ENCODE data around the gene PPP3CA. TPM values are rescaled to one million over a fixed set of nuclear protein-coding genes. Genes with fewer than 3 reads are reported as not detected.

Gene PPP3CA
- total and polyA plus RNA-seq, 2 of the 13 experiments (the other 11 are each of a cell fraction or from before 2014, with no cell fraction given): 4.8 to 13.2 TPM

GRCh38 chr4:101039367-101039766 lies 308.0 kb downstream of the PPP3CA start:
- Histone ChIP-seq H3K9me3 (ENCODE audit: low read length) (no peaks in the 10 kb centered on the region), H2AFZ (ENCODE audit: low read length) (no peak overlapping the region), H3K79me2 (ENCODE audit: insufficient read depth, low read length) (no peaks in the 10 kb centered on the region), H3K4me3 (replicated peaks in 1 of 3; ENCODE audit: insufficient read depth in 1 of 3, low read depth in 2 of 3, low read length in 3 of 3) (no peak overlapping the region), H3K4me1 (ENCODE audit: insufficient read depth, low read length) (no peaks in the 10 kb centered on the region), H4K20me1 (ENCODE audit: insufficient read depth, low read length) (no peaks in the 10 kb centered on the region), H3K27me3 (ENCODE audit: control insufficient read depth in 1 of 2, insufficient read depth in 2 of 2, low read length in 2 of 2) (no peaks in the 10 kb centered on the region), H3K27ac (ENCODE audit: extremely low read length, insufficient read depth, low read length) (no peak overlapping the region), H3K36me3 (replicated peaks in 1 of 2; ENCODE audit: control insufficient read depth in 1 of 2, insufficient read depth in 2 of 2, low read length in 2 of 2) (peaks cover 2 to 7% of the 10 kb centered on the region in 2 experiments; a peak in 1 of 5 replicates), H3K4me2 (ENCODE audit: low read depth, low read length) (no peak overlapping the region), H3K9ac (ENCODE audit: insufficient read depth, low read depth, low read length) (no peak overlapping the region)
- BruUV-seq (replicated peaks): no TSS peak
- TF ChIP-seq ZIK1 (CRISPR knock-in tag; IDR thresholded peaks at IDR 0.05; ENCODE audit: borderline replicate concordance, low read depth): no peak
- in situ Hi-C loops (cut with HindIII; ENCODE audit: extremely low pct_ligation_motif_present, low pct_unique_long_range_greater_than_20kb): no loop called here
- FAIRE-seq (no peak), DNase-seq (ENCODE audit: low spot score) (no peak), ATAC-seq (no peak)
- ChIA-PET POLR2A (no interaction called here), CTCF (ENCODE audit: low intra/inter-chr PET ratio, low total read pairs) (no interaction called here)
- intact Hi-C loops (cut with micrococcal nuclease; ENCODE audit: unreplicated experiment): no loop called here
- WGBS (ENCODE audit: low lambda C conversion rate): 99% methylated on average over 5 of the region's 5 CpGs

DNA sequence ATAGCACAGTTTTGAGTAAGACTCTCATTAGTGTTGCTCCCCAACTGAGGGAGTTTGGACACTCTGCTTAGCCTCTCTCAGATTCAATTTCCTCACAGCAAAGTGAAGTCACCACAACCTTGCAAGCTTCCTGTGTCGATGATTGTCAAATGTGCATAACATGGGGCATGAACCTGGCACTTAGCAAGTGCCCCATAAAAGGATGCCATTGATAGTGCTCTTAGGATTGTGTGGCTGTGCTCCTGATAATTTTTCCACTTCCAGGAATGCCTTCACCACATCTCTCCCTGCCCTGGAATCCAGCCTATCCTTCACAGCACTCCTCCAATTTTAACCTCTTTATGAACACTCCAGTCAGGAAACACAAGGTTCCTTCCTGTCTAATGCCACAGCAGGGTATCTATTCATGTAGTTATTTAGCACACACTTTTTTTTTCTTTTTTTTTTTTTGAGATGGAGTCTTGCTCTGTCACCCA lies 309.4 kb downstream of the PPP3CA start:
- no peak overlapping the region for H3K4me3 ChIP-seq (replicated peaks in 1 of 3; ENCODE audit: insufficient read depth in 1 of 3, low read depth in 2 of 3, low read length in 3 of 3)
- H3K9ac ChIP-seq (ENCODE audit: insufficient read depth, low read depth, low read length): no peak overlapping the region
- H3K4me1 ChIP-seq (ENCODE audit: insufficient read depth, low read length): no peaks in the 10 kb centered on the region
- CTCF ChIA-PET (ENCODE audit: low intra/inter-chr PET ratio, low total read pairs): no interaction called here
- ATAC-seq (no peak), DNase-seq (ENCODE audit: low spot score) (no peak), FAIRE-seq (no peak)
- TF ChIP-seq, protein P1, sequence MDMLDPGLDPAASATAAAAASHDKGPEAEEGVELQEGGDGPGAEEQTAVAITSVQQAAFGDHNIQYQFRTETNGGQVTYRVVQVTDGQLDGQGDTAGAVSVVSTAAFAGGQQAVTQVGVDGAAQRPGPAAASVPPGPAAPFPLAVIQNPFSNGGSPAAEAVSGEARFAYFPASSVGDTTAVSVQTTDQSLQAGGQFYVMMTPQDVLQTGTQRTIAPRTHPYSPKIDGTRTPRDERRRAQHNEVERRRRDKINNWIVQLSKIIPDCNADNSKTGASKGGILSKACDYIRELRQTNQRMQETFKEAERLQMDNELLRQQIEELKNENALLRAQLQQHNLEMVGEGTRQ (IDR thresholded peaks at IDR 0.05; ENCODE audit: low read depth, low read length): no peak
- TF ChIP-seq, protein P1 (CRISPR knock-in tag; IDR thresholded peaks at IDR 0.05; ENCODE audit: borderline replicate concordance): no peak
- TF ChIP-seq ZNF652 (CRISPR knock-in tag; IDR thresholded peaks at IDR 0.05; ENCODE audit: borderline replicate concordance, low read depth) (no peak), HNF4G (IDR thresholded peaks at IDR 0.05; ENCODE audit: borderline replicate concordance, low read depth, low read length) (no peak), HNF4G (CRISPR knock-in tag; IDR thresholded peaks at IDR 0.05; ENCODE audit: borderline replicate concordance, low read depth) (no peak), ZNF709 (CRISPR knock-in tag; IDR thresholded peaks at IDR 0.05) (no peak), SMAD3 (CRISPR knock-in tag; IDR thresholded peaks at IDR 0.05) (no peak), ZNF317 (CRISPR knock-in tag; IDR thresholded peaks at IDR 0.05) (no peak), HOXA7 (CRISPR knock-in tag; IDR thresholded peaks at IDR 0.05) (no peak), HMGA1 (CRISPR knock-in tag; conservative IDR thresholded peaks at IDR 0.05) (no peak), TOE1 (CRISPR knock-in tag; IDR thresholded peaks at IDR 0.05) (no peak), ZFAT (CRISPR knock-in tag; conservative IDR thresholded peaks at IDR 0.05) (no peak), HDAC6 (IDR thresholded peaks at IDR 0.05; ENCODE audit: low read depth, low read length) (no peak), MTA3 (CRISPR knock-in tag; IDR thresholded peaks at IDR 0.05) (no peak), KDM5A (IDR thresholded peaks at IDR 0.05; ENCODE audit: borderline replicate concordance, low read length) (no peak), KDM5B (CRISPR knock-in tag; IDR thresholded peaks at IDR 0.05; ENCODE audit: borderline replicate concordance) (no peak), ZNF891 (CRISPR knock-in tag; IDR thresholded peaks at IDR 0.05) (no peak)
- no peak overlapping the region for H3K4me2 ChIP-seq (ENCODE audit: low read depth, low read length)
- WGBS (ENCODE audit: low lambda C conversion rate): 100% methylated on average over 1 of the region's 1 CpG
- H3K79me2 ChIP-seq (ENCODE audit: insufficient read depth, low read length): no peaks in the 10 kb centered on the region
- BruUV-seq (replicated peaks): no TSS peak
- H4K20me1 ChIP-seq (ENCODE audit: insufficient read depth, low read length): no peaks in the 10 kb centered on the region
- no peak overlapping the region for H2AFZ ChIP-seq (ENCODE audit: low read length)
- POLR2A ChIA-PET: no interaction called here
- H3K27me3 ChIP-seq (ENCODE audit: control insufficient read depth in 1 of 2, insufficient read depth in 2 of 2, low read length in 2 of 2): no peaks in the 10 kb centered on the region
- H3K36me3 ChIP-seq (replicated peaks in 1 of 2; ENCODE audit: control insufficient read depth in 1 of 2, insufficient read depth in 2 of 2, low read length in 2 of 2): peaks cover 2 to 7% of the 10 kb centered on the region in 2 experiments; a peak in 1 of 5 replicates
- in situ Hi-C loops (cut with HindIII; ENCODE audit: extremely low pct_ligation_motif_present, low pct_unique_long_range_greater_than_20kb) (no loop called here), intact Hi-C loops (cut with micrococcal nuclease; ENCODE audit: unreplicated experiment) (no loop called here)
- H3K27ac ChIP-seq (ENCODE audit: extremely low read length, insufficient read depth, low read length): no peak overlapping the region
- H3K9me3 ChIP-seq (ENCODE audit: low read length): no peaks in the 10 kb centered on the region
